Lower lobe of right lung (tissue), 2 donors: ENCODE results near the gene ZNF610. TPM values are rescaled to one million over a fixed set of nuclear protein-coding genes. Genes with fewer than 3 reads are reported as not detected.
"Not testable (repeated sequence)": the region's sequence is repeated elsewhere in the genome, so short reads cannot be mapped to it uniquely, and the experiment has no call there.

ENCODE experiments used
- ATAC-seq, 2 donors: fragments of 200-7000 bp; cut with Tn5 transposase; one replicate each; pipeline ENCODE4 v1.9.1; 2020 to 2022; ENCODE audit warnings: mild to moderate bottlenecking in 2 of 2, moderate library complexity in 2 of 2
- DNase-seq: peaks from one replicate; pipeline ENCODE4 v3.0.0-alpha.2; 2020
- H3K27ac ChIP-seq: fragments of 200-600 bp; one replicate; pipeline ENCODE4 v1.8.0; 2022
- H3K27me3 ChIP-seq: fragments of 200-600 bp; one replicate; pipeline ENCODE4 v1.8.0; 2022; ENCODE audit warnings: low read depth
- H3K36me3 ChIP-seq: fragments of 200-600 bp; one replicate; pipeline ENCODE4 v1.8.0; 2022; ENCODE audit warnings: mild to moderate bottlenecking
- H3K4me1 ChIP-seq: fragments of 200-600 bp; one replicate; pipeline ENCODE4 v1.8.0; 2022
- H3K4me3 ChIP-seq: fragments of 200-600 bp; one replicate; pipeline ENCODE4 v1.8.0; 2022; ENCODE audit warnings: mild to moderate bottlenecking
- H3K9me3 ChIP-seq: fragments of 200-600 bp; one replicate; pipeline ENCODE4 v1.8.0; 2022
- CTCF ChIP-seq: fragments of 200-600 bp; IDR thresholded peaks from one replicate; pipeline ENCODE4 v1.8.0; 2022; ENCODE audit warnings: antibody characterized with exemption, mild to moderate bottlenecking
- intact Hi-C: fragments of 100-400 bp; cut with DNase I; formaldehyde crosslinking; loops from one replicate; pipeline ENCODE4 v1.11.0; 2022
- total RNA-seq: library from RNA; stranded (reverse); fragmentation: NEBNext Ultra II Directional; extraction: Animal tissue kit (Norgen Biotek cat#: 25700); gene quantifications from one replicate; pipeline ENCODE4 v1.2.1, GENCODE V29; 2021
- donor health status: DM: no; HTN: yes; CAD: no; lungs with severe emphysema.

ZNF610 gene
- total RNA-seq, 1 donor from 2014 or later: 3.6 TPM

GRCh38 chr19:52335768-52336116 is 301 bp upstream of the ZNF610 start:
- Histone ChIP-seq H3K27ac (peak overlapping the region; percentile 88), H3K4me1 (peaks cover 12% of the 10 kb centered on the region), H3K27me3 (no peaks in the 10 kb centered on the region), H3K4me3 (peak overlapping the region; percentile 85), H3K36me3 (no peaks in the 10 kb centered on the region), H3K9me3 (peaks cover 40% of the 10 kb centered on the region)
- no peak for DNase-seq
- TF ChIP-seq CTCF: no peak
- intact Hi-C loops: no loop called here
- ATAC-seq: peak; percentile 44 to 49

GRCh38 chr19:52336791-52337381 is 843 bp downstream of the ZNF610 start:
- Histone ChIP-seq H3K27ac (peak overlapping the region; percentile 88), H3K4me1 (peaks cover 12% of the 10 kb centered on the region), H3K36me3 (no peaks in the 10 kb centered on the region), H3K9me3 (peaks cover 29% of the 10 kb centered on the region), H3K4me3 (peak overlapping the region; percentile 85), H3K27me3 (no peaks in the 10 kb centered on the region)
- ATAC-seq (peak in 1 of 2 donors; percentile 42), DNase-seq (no peak)
- intact Hi-C loops: no loop called here
- no peak for TF ChIP-seq CTCF

- H3K36me3 ChIP-seq, H3K27me3 ChIP-seq, H3K27ac ChIP-seq, DNase-seq, intact Hi-C loops, H3K9me3 ChIP-seq, H3K4me3 ChIP-seq, ATAC-seq: not testable (repeated sequence)
- peaks cover 12% of the 10 kb centered on the region for H3K4me1 ChIP-seq
Observed at GRCh38 chr19:52339022-52339421, 3.0 kb downstream of the ZNF610 start.

GRCh38 chr19:52343548-52343947 is 7.5 kb downstream of the ZNF610 start:
- Histone ChIP-seq H3K36me3 (peaks cover 9% of the 10 kb centered on the region), H3K27ac (no peak overlapping the region), H3K9me3 (no peaks in the 10 kb centered on the region), H3K27me3 (no peaks in the 10 kb centered on the region), H3K4me3 (no peak overlapping the region), H3K4me1 (no peaks in the 10 kb centered on the region)
- intact Hi-C loops: no loop called here
- DNase-seq: no peak
- peak; percentile 65 to 74 for ATAC-seq
- peak; percentile 62 for TF ChIP-seq CTCF

GRCh38 chr19:52345162-52345561 is 9.1 kb downstream of the ZNF610 start:
- intact Hi-C loops: no loop called here
- H3K4me1 ChIP-seq: no peaks in the 10 kb centered on the region
- TF ChIP-seq CTCF: no peak
- no peaks in the 10 kb centered on the region for H3K9me3 ChIP-seq
- peaks cover 26% of the 10 kb centered on the region for H3K36me3 ChIP-seq
- ATAC-seq (no peak), DNase-seq (no peak)
- H3K4me3 ChIP-seq: no peak overlapping the region
- H3K27ac ChIP-seq: no peak overlapping the region
- H3K27me3 ChIP-seq: no peaks in the 10 kb centered on the region

GRCh38 chr19:52351512-52351911 is 15.5 kb downstream of the ZNF610 start:
- DNase-seq (no peak), ATAC-seq (no peak)
- peaks cover 64% of the 10 kb centered on the region for H3K36me3 ChIP-seq
- peaks cover 3% of the 10 kb centered on the region for H3K9me3 ChIP-seq
- no peak for TF ChIP-seq CTCF
- no peak overlapping the region for H3K4me3 ChIP-seq
- intact Hi-C loops: no loop called here
- H3K4me1 ChIP-seq: no peaks in the 10 kb centered on the region
- H3K27ac ChIP-seq: no peak overlapping the region
- no peaks in the 10 kb centered on the region for H3K27me3 ChIP-seq
